H9 (cell line): Measurements from ENCODE around the gene MOB3B. TPM values are rescaled to one million over a fixed set of nuclear protein-coding genes. Genes with fewer than 3 reads are reported as not detected.

Source experiments
- DNase-seq: peaks from one replicate; pipeline ENCODE4 v3.0.0-alpha.2; 2017
- H2AFZ ChIP-seq: one replicate; pipeline ENCODE4 v1.6.1; 2013; ENCODE audit warnings: mild to moderate bottlenecking, low read length, control low read depth, moderate library complexity
- H2AK5ac ChIP-seq: 2 replicates; pipeline ENCODE4 v1.6.1; 2013; ENCODE audit warnings: low read length, control low read depth, mixed read lengths; ENCODE audit not compliant: insufficient read length
- H2BK120ac ChIP-seq: one replicate; pipeline ENCODE4 v1.6.1; 2013; ENCODE audit warnings: low read depth, mild to moderate bottlenecking, low read length, control low read depth, inconsistent platforms; ENCODE audit not compliant: poor library complexity, severe bottlenecking
- H2BK12ac ChIP-seq: 2 replicates; pipeline ENCODE4 v1.6.1; 2013; ENCODE audit warnings: low read length, control low read depth, mixed read lengths, low read depth; ENCODE audit not compliant: insufficient read length
- H2BK15ac ChIP-seq: 2 replicates; pipeline ENCODE4 v1.6.1; 2013; ENCODE audit warnings: low read depth, low read length, control low read depth
- H2BK20ac ChIP-seq: one replicate; pipeline ENCODE4 v1.6.1; 2013; ENCODE audit warnings: low read depth, mild to moderate bottlenecking, low read length, control low read depth, inconsistent platforms; ENCODE audit not compliant: poor library complexity, severe bottlenecking
- H2BK5ac ChIP-seq: 2 replicates; pipeline ENCODE4 v1.6.1; 2013; ENCODE audit warnings: low read length, control low read depth, mixed read lengths; ENCODE audit not compliant: insufficient read length
- H3K14ac ChIP-seq: 2 replicates; pipeline ENCODE4 v1.6.1; 2013; ENCODE audit warnings: low read length, control low read depth; ENCODE audit not compliant: insufficient read depth
- H3K18ac ChIP-seq: 2 replicates; pipeline ENCODE4 v1.6.1; 2013; ENCODE audit warnings: low read depth, mild to moderate bottlenecking, mixed read lengths, low read length, control low read depth; ENCODE audit not compliant: insufficient read length
- H3K23ac ChIP-seq: 2 replicates; pipeline ENCODE4 v1.6.1; 2013; ENCODE audit warnings: low read length, control low read depth, mixed read lengths, low read depth; ENCODE audit not compliant: insufficient read length
- H3K23me2 ChIP-seq: 2 replicates; pipeline ENCODE4 v1.6.1; 2013; ENCODE audit warnings: low read depth, mild to moderate bottlenecking, mixed read lengths, low read length, control low read depth; ENCODE audit not compliant: insufficient read length, poor library complexity, severe bottlenecking
- H3K27ac ChIP-seq: 2 replicates; pipeline ENCODE4 v1.5.1; 2013; ENCODE audit warnings: low read length, control low read depth, mixed read lengths, low read depth; ENCODE audit not compliant: insufficient read length
- H3K27me3 ChIP-seq: 2 replicates; pipeline ENCODE4 v1.6.1; 2013; ENCODE audit warnings: low read length, control low read depth, inconsistent platforms; ENCODE audit not compliant: insufficient read depth
- H3K4ac ChIP-seq: 2 replicates; pipeline ENCODE4 v1.6.1; 2013; ENCODE audit warnings: low read depth, mild to moderate bottlenecking, control low read depth, inconsistent platforms, low read length, moderate library complexity
- H3K4me1 ChIP-seq: 2 replicates; pipeline ENCODE4 v1.6.1; 2013; ENCODE audit warnings: low read length, control low read depth, inconsistent platforms; ENCODE audit not compliant: insufficient read depth
- H3K4me2 ChIP-seq: 2 replicates; pipeline ENCODE4 v1.6.1; 2013; ENCODE audit warnings: low read length, control low read depth, mixed read lengths; ENCODE audit not compliant: insufficient read length, insufficient read depth
- H3K56ac ChIP-seq: 2 replicates; pipeline ENCODE4 v1.6.1; 2013; ENCODE audit warnings: low read depth, mild to moderate bottlenecking, mixed read lengths, low read length, control low read depth; ENCODE audit not compliant: insufficient read length
- H3K79me1 ChIP-seq: 2 replicates; pipeline ENCODE4 v1.6.1; 2013; ENCODE audit warnings: low read depth, mild to moderate bottlenecking, moderate library complexity, low read length, control low read depth, inconsistent platforms; ENCODE audit not compliant: insufficient read depth, poor library complexity, severe bottlenecking
- H3K79me2 ChIP-seq: 2 replicates; pipeline ENCODE4 v1.6.1; 2013; ENCODE audit warnings: low read length, control low read depth, inconsistent platforms; ENCODE audit not compliant: insufficient read depth
- H3K9ac ChIP-seq: 2 replicates; pipeline ENCODE4 v1.6.1; 2013; ENCODE audit warnings: low read length, control low read depth, mixed read lengths; ENCODE audit not compliant: insufficient read length; ENCODE audit errors: extremely low read depth
- H3K9me3 ChIP-seq: one replicate; pipeline ENCODE4 v1.6.1; 2013; ENCODE audit warnings: low read depth, low read length, inconsistent platforms; ENCODE audit not compliant: control insufficient read depth
- H3T11ph ChIP-seq: one replicate; pipeline ENCODE4 v1.6.1; 2013; ENCODE audit warnings: mild to moderate bottlenecking, low read length, control low read depth, inconsistent platforms
- H4K20me1 ChIP-seq: one replicate; pipeline ENCODE4 v1.6.1; 2013; ENCODE audit not compliant: control insufficient read depth, insufficient read length, insufficient read depth
- H4K5ac ChIP-seq: 2 replicates; pipeline ENCODE4 v1.6.1; 2013; ENCODE audit warnings: low read depth, mild to moderate bottlenecking, mixed read lengths, low read length, control low read depth; ENCODE audit not compliant: insufficient read length
- H4K8ac ChIP-seq: replicated peaks from 2 replicates; pipeline ENCODE4 v1.6.1; 2013; ENCODE audit warnings: low read length, control low read depth, mixed read lengths, low read depth; ENCODE audit not compliant: insufficient read length
- H4K91ac ChIP-seq: 2 replicates; pipeline ENCODE4 v1.6.1; 2013; ENCODE audit warnings: low read depth, mild to moderate bottlenecking, moderate library complexity, mixed read lengths, low read length, control low read depth; ENCODE audit not compliant: insufficient read length
- H3K27ac Mint-ChIP-seq, 3 experiments: 2 replicates in 2 of 3; 3 replicates in 1 of 3; pipeline ENCODE4 v1.8.0; 2020 to 2021; ENCODE audit warnings: mixed read lengths in 3 of 3, mild to moderate bottlenecking in 1 of 3, moderate library complexity in 1 of 3
- H3K27me3 Mint-ChIP-seq: 2 replicates; pipeline ENCODE4 v1.8.0; 2021; ENCODE audit warnings: low read depth, mild to moderate bottlenecking, moderate library complexity, mixed read lengths
- H3K36me3 Mint-ChIP-seq, 3 experiments: 2 replicates in 2 of 3; 3 replicates in 1 of 3; pipeline ENCODE4 v1.8.0; 2020 to 2021; ENCODE audit warnings: low read depth in 3 of 3, mixed read lengths in 3 of 3; ENCODE audit not compliant: insufficient read depth in 1 of 3
- H3K4me1 Mint-ChIP-seq, 2 experiments: 2 replicates each; pipeline ENCODE4 v1.8.0; 2020; ENCODE audit warnings: mixed read lengths in 2 of 2
- H3K4me3 Mint-ChIP-seq, 2 experiments: 2 replicates in 1 of 2; 3 replicates in 1 of 2; pipeline ENCODE4 v1.8.0; 2020 to 2021; ENCODE audit warnings: mild to moderate bottlenecking in 2 of 2, mixed read lengths in 2 of 2, moderate library complexity in 1 of 2
- H3K9me3 Mint-ChIP-seq, 2 experiments: 2 replicates in 1 of 2; 3 replicates in 1 of 2; pipeline ENCODE4 v1.8.0; 2020; ENCODE audit warnings: mild to moderate bottlenecking in 2 of 2, mixed read lengths in 2 of 2, moderate library complexity in 1 of 2
- WGBS: extraction: QIAGEN DNeasy Blood & Tissue Kit; methylation state at CpG from one replicate; pipeline ENCODE4 v1.1.7; 2013; ENCODE audit warnings: missing lambda C conversion rate, low lambda C conversion rate, mixed read lengths; ENCODE audit not compliant: insufficient read length; ENCODE audit errors: extremely low coverage; 5-methylcytosine and 5-hydroxymethylcytosine counted together
- total RNA-seq: library from RNA; stranded (reverse); gene quantifications from 2 replicates; pipeline ENCODE4 v1.2.1, GENCODE V29; 2021
- TF ChIP-seq, protein P1 (sequence below): fragments of 200-600 bp; sonication (generic); conservative IDR thresholded peaks from 3 replicates; pipeline ENCODE4 v1.8.0; 2021; ENCODE audit warnings: antibody characterized with exemption, mild to moderate bottlenecking

MOB3B gene
- total RNA-seq, 1 experiment from 2014 or later: 9.8 TPM

DNA sequence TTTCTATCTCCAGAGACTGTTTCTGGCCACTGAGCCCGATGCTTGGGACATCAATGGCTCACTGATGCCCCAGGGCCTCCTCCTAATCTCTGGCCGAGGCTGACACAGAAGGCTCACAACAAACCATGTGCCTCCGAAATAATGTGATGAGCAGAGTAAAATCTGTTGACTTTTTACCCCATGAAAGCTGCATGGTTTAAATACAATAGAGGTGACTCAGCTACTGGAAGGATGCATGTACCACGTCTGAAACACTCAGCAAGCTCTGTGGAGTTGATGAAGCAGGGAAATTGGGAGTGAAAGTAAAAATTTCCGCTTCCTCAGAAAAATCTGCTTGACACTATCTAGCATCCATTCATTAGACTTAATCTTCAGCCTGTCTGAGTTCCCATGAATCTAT, 121.6 kb downstream of the MOB3B start:
- H3K4me2 ChIP-seq: no peak overlapping the region
- H2AK5ac ChIP-seq: no peak overlapping the region
- Mint-ChIP-seq H3K27ac (no peak overlapping the region), H3K36me3 (peaks cover 0 to 8% (median 4%) of the 10 kb centered on the region in 3 experiments; a peak in 4 of 7 replicates), H3K4me3 (no peak overlapping the region), H3K27me3 (no peaks in the 10 kb centered on the region), H3K4me1 (peaks cover 13 to 19% of the 10 kb centered on the region in 2 experiments), H3K9me3 (no peaks in the 10 kb centered on the region; a peak in 1 of 5 replicates)
- H3K23ac ChIP-seq: no peak overlapping the region
- no peak overlapping the region for H3K56ac ChIP-seq
- H2BK20ac ChIP-seq: no peak overlapping the region
- no peaks in the 10 kb centered on the region for H3K27me3 ChIP-seq
- no peaks in the 10 kb centered on the region for H3K23me2 ChIP-seq
- H4K91ac ChIP-seq: no peak overlapping the region
- no peak overlapping the region for H3K14ac ChIP-seq
- no CpG with 5 or more reads among the region's 5 CpGs for WGBS
- peaks cover 2% of the 10 kb centered on the region; the same call in 1 of the 2 replicates for H3K79me2 ChIP-seq
- H2BK5ac ChIP-seq: no peak overlapping the region
- no peaks in the 10 kb centered on the region for H3K4me1 ChIP-seq
- DNase-seq: no peak
- no peak overlapping the region for H2AFZ ChIP-seq
- no peak overlapping the region for H2BK120ac ChIP-seq
- H2BK12ac ChIP-seq: no peak overlapping the region
- H3T11ph ChIP-seq: no peak overlapping the region
- no peaks in the 10 kb centered on the region for H3K79me1 ChIP-seq
- H3K9me3 ChIP-seq: no peaks in the 10 kb centered on the region
- no peak overlapping the region for H3K27ac ChIP-seq
- H2BK15ac ChIP-seq: no peak overlapping the region
- no peak overlapping the region for H3K9ac ChIP-seq
- H3K4ac ChIP-seq: no peak overlapping the region
- TF ChIP-seq, protein P1, sequence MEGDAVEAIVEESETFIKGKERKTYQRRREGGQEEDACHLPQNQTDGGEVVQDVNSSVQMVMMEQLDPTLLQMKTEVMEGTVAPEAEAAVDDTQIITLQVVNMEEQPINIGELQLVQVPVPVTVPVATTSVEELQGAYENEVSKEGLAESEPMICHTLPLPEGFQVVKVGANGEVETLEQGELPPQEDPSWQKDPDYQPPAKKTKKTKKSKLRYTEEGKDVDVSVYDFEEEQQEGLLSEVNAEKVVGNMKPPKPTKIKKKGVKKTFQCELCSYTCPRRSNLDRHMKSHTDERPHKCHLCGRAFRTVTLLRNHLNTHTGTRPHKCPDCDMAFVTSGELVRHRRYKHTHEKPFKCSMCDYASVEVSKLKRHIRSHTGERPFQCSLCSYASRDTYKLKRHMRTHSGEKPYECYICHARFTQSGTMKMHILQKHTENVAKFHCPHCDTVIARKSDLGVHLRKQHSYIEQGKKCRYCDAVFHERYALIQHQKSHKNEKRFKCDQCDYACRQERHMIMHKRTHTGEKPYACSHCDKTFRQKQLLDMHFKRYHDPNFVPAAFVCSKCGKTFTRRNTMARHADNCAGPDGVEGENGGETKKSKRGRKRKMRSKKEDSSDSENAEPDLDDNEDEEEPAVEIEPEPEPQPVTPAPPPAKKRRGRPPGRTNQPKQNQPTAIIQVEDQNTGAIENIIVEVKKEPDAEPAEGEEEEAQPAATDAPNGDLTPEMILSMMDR: no peak
- H4K5ac ChIP-seq: no peak overlapping the region
- H4K20me1 ChIP-seq: no peaks in the 10 kb centered on the region
- no peak overlapping the region for H4K8ac ChIP-seq
- H3K18ac ChIP-seq: no peak overlapping the region
